SKM-1 (cell line): Measurements from ENCODE around the gene ZNF562.
"Not testable (repeated sequence)": the region's sequence is repeated elsewhere in the genome, so short reads cannot be mapped to it uniquely, and the experiment has no call there.

Experiments
- DNase-seq: peaks from one replicate; lab custom pipeline; 2025; ENCODE audit not compliant: unreplicated experiment; lab: John Stamatoyannopoulos, UW

ZNF562 gene

GRCh38 chr19:9674663-9675357 lies at the start of gene ZNF562:
Gene ZNF562, minus strand, starts transcription at chr19:9675100. Its CDS starts 14,356 bp downstream, at chr19:9660744.
- no peak for DNase-seq

GRCh38 chr19:9724157-9724556 lies 49.3 kb upstream of the ZNF562 start:
- DNase-seq: no peak

DNA sequence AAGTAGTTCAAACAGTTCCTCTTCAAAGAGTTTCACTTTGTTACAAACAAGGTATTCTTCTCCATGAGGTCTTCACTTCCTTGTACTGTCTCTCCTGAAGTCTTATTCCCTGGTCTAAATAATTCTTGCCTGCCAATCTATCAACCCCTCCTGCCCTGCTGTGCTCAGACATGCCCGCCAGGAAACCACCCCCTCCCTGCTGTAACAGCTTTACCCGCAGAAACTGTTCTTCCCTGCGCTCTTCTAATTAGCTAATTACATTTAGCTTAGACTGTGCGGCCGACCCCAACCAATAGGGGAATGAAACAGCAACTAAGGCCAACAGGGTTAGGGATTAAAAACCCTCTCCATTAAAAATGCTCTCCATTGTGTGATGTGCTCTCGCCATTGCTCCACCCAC lies 47.0 kb upstream of the ZNF562 start:
- DNase-seq: peak; percentile 28

DNA sequence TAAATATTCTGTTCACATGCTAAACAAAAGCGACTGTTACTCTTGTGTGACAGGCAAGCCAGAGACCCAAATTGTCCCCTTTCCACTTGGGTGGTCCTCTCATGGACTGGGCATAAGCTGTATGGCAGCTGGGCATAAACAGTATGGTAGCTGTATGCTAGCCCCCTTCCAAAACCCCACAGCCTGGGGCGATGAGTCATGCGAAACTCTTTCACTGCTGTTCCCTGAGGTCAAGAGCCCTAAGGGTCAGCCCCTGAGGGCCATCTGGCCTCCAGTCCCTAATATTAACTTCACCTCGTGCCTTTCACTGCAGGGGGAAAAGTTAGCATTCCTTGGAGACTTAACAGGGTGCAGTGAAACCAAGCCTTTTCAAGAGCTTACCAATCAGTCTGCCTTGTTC lies 45.6 kb upstream of the ZNF562 start:
- DNase-seq: no peak

GRCh38 chr19:9711815-9712214 lies 36.9 kb upstream of the ZNF562 start:
- DNase-seq: no peak

- no peak for DNase-seq
Measured at GRCh38 chr19:9709305-9709704, 34.4 kb upstream of the ZNF562 start.

DNA sequence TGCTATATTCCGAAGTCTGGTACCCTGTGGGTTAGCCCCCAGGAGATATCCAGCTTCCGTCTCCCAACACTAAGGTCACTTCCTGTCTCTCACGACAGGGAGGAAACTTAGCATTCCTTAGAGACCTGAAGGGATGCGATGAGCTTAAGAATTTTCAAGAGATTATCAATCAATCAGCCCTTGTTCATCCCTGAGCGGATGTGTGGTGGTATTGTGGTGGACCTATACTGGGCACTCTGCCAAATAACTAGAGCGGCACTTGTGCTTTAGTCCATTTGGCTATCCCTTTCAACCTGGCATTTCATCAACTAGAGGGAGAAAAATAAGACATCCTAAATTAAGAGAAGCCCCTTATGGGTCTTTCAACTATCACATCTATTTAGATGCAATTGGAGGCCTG lies 30.9 kb upstream of the ZNF562 start:
- no peak for DNase-seq

GRCh38 chr19:9702186-9702585 lies 27.3 kb upstream of the ZNF562 start:
- no peak for DNase-seq

GRCh38 chr19:9700229-9700981 lies 25.5 kb upstream of the ZNF562 start:
- no peak for DNase-seq

DNA sequence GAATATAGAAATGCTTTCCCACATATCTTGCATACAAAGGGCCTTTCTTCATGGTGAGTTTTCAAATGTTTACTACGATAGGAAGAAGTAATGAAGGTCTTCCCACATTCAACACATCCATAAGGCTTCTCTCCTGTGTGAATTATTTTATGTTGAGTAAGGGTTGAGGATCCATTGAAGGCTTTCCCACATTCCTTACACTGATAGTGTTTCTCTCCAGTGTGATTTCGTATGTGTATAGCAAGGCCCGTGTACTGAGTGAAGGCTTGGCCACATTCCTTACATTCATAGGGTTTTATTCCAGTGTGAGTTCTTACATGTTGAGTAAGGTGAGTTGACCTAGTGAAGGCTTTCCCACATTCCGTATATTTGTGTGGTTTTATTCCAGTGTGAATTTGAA lies 15.4 kb upstream of the ZNF562 start:
- not testable (repeated sequence) for DNase-seq

DNA sequence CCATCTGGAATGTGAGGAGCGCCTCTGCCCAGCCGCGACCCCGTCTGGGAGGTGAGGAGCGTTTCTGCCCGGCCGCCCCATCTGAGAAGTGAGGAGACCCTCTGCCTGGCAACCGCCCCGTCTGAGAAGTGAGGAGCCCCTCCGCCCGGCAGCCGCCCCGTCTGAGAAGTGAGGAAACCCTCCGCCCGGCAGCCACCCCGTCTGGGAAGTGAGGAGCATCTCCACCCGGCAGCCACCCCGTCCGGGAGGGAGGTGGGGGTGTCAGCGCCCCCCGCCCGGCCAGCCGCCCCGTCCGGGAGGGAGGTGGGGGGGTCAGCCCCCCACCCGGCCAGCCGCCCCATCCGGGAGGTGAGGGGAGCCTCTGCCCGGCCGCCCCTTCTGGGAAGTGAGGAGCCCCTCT lies 5.1 kb upstream of the ZNF562 start:
- DNase-seq: not testable (repeated sequence)

- DNase-seq: not testable (repeated sequence)
Measured at GRCh38 chr19:9675358-9675901, 530 bp upstream of the ZNF562 start.

- no peak for DNase-seq
Measured at GRCh38 chr19:9673912-9674662, 813 bp downstream of the ZNF562 start.

- no peak for DNase-seq
Measured at GRCh38 chr19:9672893-9673292, 2.0 kb downstream of the ZNF562 start.

DNA sequence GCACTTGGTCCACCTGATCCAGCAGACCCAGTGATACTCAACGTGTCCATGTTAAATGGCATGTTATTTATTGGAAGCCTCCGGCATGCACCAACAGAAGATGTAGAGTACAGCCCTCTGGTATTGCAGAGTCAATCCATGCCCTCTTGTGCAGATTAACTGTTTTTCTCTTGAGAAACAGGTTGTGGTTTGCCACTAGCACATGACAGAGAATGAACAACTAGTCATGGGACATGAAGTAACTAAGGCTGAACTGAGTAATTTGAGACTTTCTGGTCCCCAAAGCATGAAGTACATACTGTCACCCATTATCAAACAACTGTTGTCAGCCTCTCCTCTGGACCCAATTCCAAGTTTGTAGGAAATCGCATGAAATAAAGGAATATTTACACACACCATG lies 3.2 kb downstream of the ZNF562 start:
- DNase-seq: no peak

- DNase-seq: no peak
Measured at GRCh38 chr19:9668544-9668943, 6.4 kb downstream of the ZNF562 start.

DNA sequence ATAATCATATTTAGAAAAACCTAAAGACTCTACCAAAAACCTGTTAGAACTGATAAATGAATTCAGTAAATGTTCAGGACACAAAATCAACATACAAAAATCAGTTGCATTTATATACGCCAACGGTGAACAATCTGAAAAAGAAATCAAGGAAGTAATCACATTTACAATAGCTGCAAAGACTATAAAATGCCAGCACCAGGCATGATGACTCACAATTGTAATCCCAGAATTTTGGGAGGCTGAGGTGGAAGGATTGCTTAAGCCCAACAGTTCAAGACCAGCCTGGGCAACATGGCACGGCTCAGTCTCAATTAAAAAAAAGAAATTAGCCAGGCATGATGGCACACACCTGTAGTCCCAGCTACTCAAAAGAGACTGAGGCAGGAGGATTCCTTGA lies 7.0 kb downstream of the ZNF562 start:
- no peak for DNase-seq

- no peak for DNase-seq
Measured at GRCh38 chr19:9658769-9659168, 16.1 kb downstream of the ZNF562 start.

DNA sequence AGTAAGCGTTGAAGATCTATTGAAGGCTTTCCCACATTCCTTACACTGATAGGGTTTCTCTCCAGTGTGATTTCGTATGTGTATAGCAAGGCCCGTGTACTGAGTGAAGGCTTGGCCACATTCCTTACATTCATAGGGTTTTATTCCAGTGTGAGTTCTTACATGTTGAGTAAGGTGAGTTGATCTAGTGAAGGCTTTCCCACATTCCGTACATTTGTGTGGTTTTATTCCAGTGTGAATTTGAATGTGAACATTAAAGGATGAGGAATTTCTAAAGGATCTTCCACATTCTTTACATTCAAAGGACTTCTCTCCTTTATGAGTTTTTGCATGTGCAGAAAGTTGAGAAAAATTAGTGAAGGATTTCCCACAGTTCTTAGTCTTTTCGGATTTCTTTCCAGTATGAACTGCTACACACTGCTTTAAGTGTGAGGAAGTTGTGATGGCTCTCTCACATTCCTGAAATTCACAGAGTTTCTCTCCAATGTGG lies 21.8 kb downstream of the ZNF562 start:
- not testable (repeated sequence) for DNase-seq

- not testable (repeated sequence) for DNase-seq
Measured at GRCh38 chr19:9651464-9651863, 23.4 kb downstream of the ZNF562 start.

- no peak for DNase-seq
Measured at GRCh38 chr19:9650345-9650744, 24.6 kb downstream of the ZNF562 start.
